HEK293T (cell line): Measurements from ENCODE around the gene CFAP210.

ENCODE experiments used
- CTCF ChIA-PET: fragments of 350-600 bp; formaldehyde crosslinking; extraction: SDS; loops from one replicate; lab custom pipeline; 2021; ENCODE audit warnings: antibody characterized with exemption, inconsistent platforms; lab: Yijun Ruan, JAX
- POLR2A ChIA-PET: fragments of 350-600 bp; formaldehyde crosslinking; extraction: SDS; loops from one replicate; lab custom pipeline; 2020; ENCODE audit warnings: antibody characterized with exemption, inconsistent platforms; lab: Yijun Ruan, JAX
- DNase-seq: peaks from one replicate; pipeline ENCODE4 v3.0.0; 2012; ENCODE audit warnings: mixed read lengths; ENCODE audit errors: extremely low spot score
- ARNT ChIP-seq: fragments of 450-650 bp; IDR thresholded peaks from 2 replicates; pipeline ENCODE4 v1.6.1; 2017; ENCODE audit warnings: mild to moderate bottlenecking
- BHLHE40 ChIP-seq: fragments of 450-650 bp; IDR thresholded peaks from 2 replicates; pipeline ENCODE4 v1.6.1; 2016; ENCODE audit warnings: mild to moderate bottlenecking, moderate library complexity, borderline replicate concordance
- CTBP1 ChIP-seq: fragments of 450-650 bp; IDR thresholded peaks from 2 replicates; pipeline ENCODE4 v1.6.1; 2016; ENCODE audit warnings: borderline replicate concordance
- ELF4 ChIP-seq: fragments of 450-650 bp; IDR thresholded peaks from 2 replicates; pipeline ENCODE4 v1.6.1; 2017; ENCODE audit warnings: antibody characterized with exemption
- FOXA1 ChIP-seq: fragments of 450-650 bp; IDR thresholded peaks from 2 replicates; pipeline ENCODE4 v1.6.1; 2016; ENCODE audit warnings: mild to moderate bottlenecking
- FOXK2 ChIP-seq: fragments of 450-650 bp; IDR thresholded peaks from 2 replicates; pipeline ENCODE4 v1.6.1; 2016; ENCODE audit warnings: mild to moderate bottlenecking
- FOXM1 ChIP-seq: fragments of 450-650 bp; IDR thresholded peaks from 2 replicates; pipeline ENCODE4 v1.6.1; 2017; ENCODE audit warnings: mild to moderate bottlenecking, borderline replicate concordance
- HDGF ChIP-seq: fragments of 450-650 bp; IDR thresholded peaks from 2 replicates; pipeline ENCODE4 v1.6.1; 2017; ENCODE audit warnings: antibody characterized with exemption, borderline replicate concordance
- L3MBTL2 ChIP-seq: fragments of 450-650 bp; conservative IDR thresholded peaks from 2 replicates; pipeline ENCODE4 v1.6.1; 2016; ENCODE audit warnings: mild to moderate bottlenecking
- LEF1 ChIP-seq: fragments of 450-650 bp; IDR thresholded peaks from 2 replicates; pipeline ENCODE4 v1.6.1; 2017; ENCODE audit warnings: mild to moderate bottlenecking, borderline replicate concordance
- NFRKB ChIP-seq: fragments of 450-650 bp; IDR thresholded peaks from 2 replicates; pipeline ENCODE4 v1.6.1; 2016; ENCODE audit warnings: mild to moderate bottlenecking, moderate library complexity
- PKNOX1 ChIP-seq: fragments of 450-650 bp; IDR thresholded peaks from 2 replicates; pipeline ENCODE4 v1.6.1; 2016
- SP1 ChIP-seq: fragments of 450-650 bp; IDR thresholded peaks from 2 replicates; pipeline ENCODE4 v1.6.1; 2017
- SUZ12 ChIP-seq: fragments of 450-650 bp; IDR thresholded peaks from 2 replicates; pipeline ENCODE4 v1.6.1; 2016; ENCODE audit warnings: mild to moderate bottlenecking
- TARDBP ChIP-seq: fragments of 450-650 bp; IDR thresholded peaks from 2 replicates; pipeline ENCODE4 v1.6.1; 2016
- ZNF384 ChIP-seq: fragments of 450-650 bp; IDR thresholded peaks from 2 replicates; pipeline ENCODE4 v1.6.1; 2016

Gene CFAP210

GRCh38 chr2:169672406-169672805 is 21.8 kb downstream of the CFAP210 start:
- CTCF ChIA-PET = no interaction called here
- TF ChIP-seq LEF1 (no peak), ARNT (no peak), NFRKB (no peak), PKNOX1 (no peak), L3MBTL2 (no peak), TARDBP (no peak), FOXM1 (no peak), HDGF (no peak), ZNF384 (no peak), FOXK2 (no peak), BHLHE40 (no peak), CTBP1 (no peak)
- no peak for DNase-seq
- POLR2A ChIA-PET = no interaction called here

- no peak for TF ChIP-seq ARNT
- TF ChIP-seq SP1 = no peak
- no peak for TF ChIP-seq ELF4
- no peak for TF ChIP-seq TARDBP
- TF ChIP-seq BHLHE40 = no peak
- no peak for TF ChIP-seq ZNF384
- no peak for TF ChIP-seq LEF1
- no peak for TF ChIP-seq L3MBTL2
- TF ChIP-seq HDGF = no peak
- no peak for TF ChIP-seq CTBP1
- no peak for TF ChIP-seq FOXA1
- TF ChIP-seq NFRKB = no peak
- no peak for TF ChIP-seq SUZ12
- no peak for TF ChIP-seq PKNOX1
- no peak for TF ChIP-seq FOXM1
- TF ChIP-seq FOXK2 = no peak
- ChIA-PET CTCF (no interaction called here), POLR2A (no interaction called here)
- no peak for DNase-seq
These were observed 23.3 kb downstream of the CFAP210 start for GRCh38 chr2:169670937-169671336.

GRCh38 chr2:169670215-169670651 is 24.0 kb downstream of the CFAP210 start:
- DNase-seq = no peak
- POLR2A ChIA-PET = no interaction called here

GRCh38 chr2:169667583-169667982 is 26.6 kb downstream of the CFAP210 start:
- ChIA-PET CTCF (no interaction called here), POLR2A (no interaction called here)
- DNase-seq = no peak
- no peak for TF ChIP-seq LEF1
- no peak for TF ChIP-seq ELF4
- no peak for TF ChIP-seq ARNT
- TF ChIP-seq FOXM1 = no peak
- TF ChIP-seq FOXA1 = no peak
- TF ChIP-seq ZNF384 = no peak
- no peak for TF ChIP-seq PKNOX1
- TF ChIP-seq HDGF = no peak
- no peak for TF ChIP-seq FOXK2
- no peak for TF ChIP-seq CTBP1
- TF ChIP-seq TARDBP = no peak
- no peak for TF ChIP-seq L3MBTL2
- no peak for TF ChIP-seq BHLHE40
- no peak for TF ChIP-seq SUZ12
- no peak for TF ChIP-seq NFRKB

More at GRCh38 chr2:169670215-169670651, 24.0 kb downstream of the CFAP210 start:
- CTCF ChIA-PET = no interaction called here
- TF ChIP-seq HDGF = no peak

DNA sequence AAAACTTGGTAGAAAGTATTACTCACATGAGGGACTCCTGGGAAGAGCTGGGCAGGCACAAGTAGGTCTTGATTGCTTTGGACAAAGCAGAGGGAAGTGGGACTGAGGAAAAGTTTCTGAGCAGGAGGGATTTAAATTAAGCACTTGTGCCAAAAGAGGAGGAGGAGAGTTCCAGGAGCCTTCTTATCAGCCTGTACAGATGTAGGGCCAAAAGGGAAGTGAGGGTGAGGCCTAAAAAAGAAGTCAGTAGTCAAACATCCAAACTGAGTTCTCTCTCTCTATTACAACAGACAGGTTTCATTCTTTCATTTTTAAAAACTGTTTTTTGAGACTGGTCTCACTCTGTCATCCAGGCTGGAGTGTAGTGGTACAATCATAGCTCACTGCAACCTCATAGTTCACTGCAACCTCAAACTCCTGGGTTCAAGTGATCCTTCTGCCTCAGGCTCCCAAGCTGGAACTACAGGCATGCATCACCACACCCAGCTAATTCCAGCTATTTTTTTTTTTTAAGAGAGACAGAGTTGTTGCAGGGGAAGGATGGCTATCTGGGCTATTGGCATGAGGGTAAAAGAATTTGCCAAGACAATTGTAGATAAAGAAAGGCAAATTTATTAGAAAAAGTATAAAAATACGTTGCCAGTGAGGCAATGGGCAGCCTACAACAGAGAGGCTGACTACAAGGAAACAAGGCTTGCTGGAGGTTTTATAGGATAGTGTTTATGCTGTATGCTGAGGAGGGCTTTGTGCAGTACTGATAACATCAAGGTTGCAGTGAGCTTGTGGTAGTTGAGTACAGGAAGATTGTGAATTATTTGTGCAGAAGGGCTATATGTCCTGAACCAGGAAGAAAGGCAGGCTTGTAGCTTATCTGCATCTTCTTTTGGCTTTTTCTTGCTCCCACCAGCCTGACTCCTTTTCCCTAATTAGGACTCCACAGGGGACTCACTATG is 29.0 kb downstream of the CFAP210 start:
- no peak for DNase-seq
- POLR2A ChIA-PET = no interaction called here
- TF ChIP-seq HDGF = no peak
- TF ChIP-seq SP1 = no peak
- TF ChIP-seq FOXK2 = no peak
- no peak for TF ChIP-seq ARNT
- TF ChIP-seq ELF4 = no peak
- TF ChIP-seq L3MBTL2 = no peak
- no peak for TF ChIP-seq TARDBP
- CTCF ChIA-PET = interaction anchor here (0.6 to 1.0 kb wide), 2 partner anchors 14 to 269 kb away, joined by 3 read pairs; no protein-coding TSS in a partner anchor

DNA sequence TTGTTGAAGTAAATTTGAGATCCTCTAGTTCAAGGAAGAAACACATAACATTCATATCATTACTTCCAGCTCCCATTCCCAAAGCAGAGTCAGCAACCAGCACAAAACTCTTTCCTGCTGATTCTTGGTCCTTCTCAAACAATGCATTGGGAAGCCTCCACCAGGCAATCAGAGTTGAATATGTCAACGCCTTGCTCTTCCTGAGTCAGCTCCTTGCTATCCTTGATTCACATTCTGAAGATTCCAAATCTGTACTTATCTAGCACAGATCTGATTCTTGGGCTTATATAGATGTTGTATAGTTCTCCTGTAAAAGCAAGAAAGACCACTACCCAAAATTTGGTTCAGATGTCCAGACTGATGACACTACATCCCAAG is 29.6 kb downstream of the CFAP210 start:
- DNase-seq = no peak
- CTCF ChIA-PET = interaction anchor here (0.6 to 1.0 kb wide), 2 partner anchors 14 to 269 kb away, joined by 3 read pairs; no protein-coding TSS in a partner anchor
- POLR2A ChIA-PET = no interaction called here
- no peak for TF ChIP-seq SP1
- TF ChIP-seq L3MBTL2 = no peak
- TF ChIP-seq SUZ12 = no peak
- TF ChIP-seq TARDBP = no peak
- no peak for TF ChIP-seq PKNOX1
- no peak for TF ChIP-seq FOXM1
- no peak for TF ChIP-seq FOXK2
- no peak for TF ChIP-seq NFRKB
- TF ChIP-seq LEF1 = no peak
- TF ChIP-seq ZNF384 = no peak
- TF ChIP-seq ARNT = no peak
- TF ChIP-seq BHLHE40 = no peak
- TF ChIP-seq HDGF = no peak
- TF ChIP-seq FOXA1 = no peak
- TF ChIP-seq CTBP1 = no peak
